PC-3 (cell line): ENCODE measurements around the gene CYB5R2. TPM values are rescaled to one million over a fixed set of nuclear protein-coding genes. Genes with fewer than 3 reads are reported as not detected.

ENCODE experiments used
- ATAC-seq: fragments of 200-7000 bp; cut with Tn5 transposase; 2 replicates; pipeline ENCODE4 v1.9.1; 2020; ENCODE audit warnings: mild to moderate bottlenecking, moderate library complexity
- BruUV-seq: library from RNA; stranded (reverse); fragments of 400-500 nt; replicated peaks from 2 replicates; lab custom pipeline; 2021; lab: Mats Ljungman, UMichigan
- CTCF ChIA-PET: fragments of 300-600 bp; sonication (Branson Sonifier 250); formaldehyde crosslinking; loops from one replicate; lab custom pipeline; 2022; ENCODE audit warnings: antibody characterized with exemption; lab: Charles Lee
- POLR2A ChIA-PET: fragments of 300-600 bp; sonication (Branson Sonifier 250); formaldehyde crosslinking; loops from one replicate; lab custom pipeline; 2022; ENCODE audit warnings: antibody characterized with exemption; ENCODE audit not compliant: unreplicated experiment; lab: Charles Lee
- DNase-seq: peaks from one replicate; pipeline ENCODE4 v3.0.0-alpha.2; 2015
- H2AFZ ChIP-seq: fragments of 300-600 bp; sonication (generic); 2 replicates; pipeline ENCODE4 v1.6.0; 2016; ENCODE audit warnings: antibody characterized with exemption, low read length
- H3F3A ChIP-seq: fragments of 300-600 bp; sonication (generic); one replicate; pipeline ENCODE4 v1.6.0; 2017; ENCODE audit warnings: antibody characterized with exemption, low read length, control low read depth, mild to moderate bottlenecking; ENCODE audit not compliant: unreplicated experiment
- H3K27ac ChIP-seq: fragments of 300-600 bp; sonication (generic); 2 replicates; pipeline ENCODE4 v1.5.1; 2016; ENCODE audit warnings: mild to moderate bottlenecking, low read length
- H3K27me3 ChIP-seq: fragments of 300-600 bp; sonication (generic); 2 replicates; pipeline ENCODE4 v1.6.1; 2016; ENCODE audit warnings: low read length, mixed read lengths
- H3K36me3 ChIP-seq: fragments of 300-600 bp; sonication (generic); 2 replicates; pipeline ENCODE4 v1.6.1; 2016; ENCODE audit warnings: low read depth, mixed run types, low read length, mixed read lengths
- H3K4me1 ChIP-seq: fragments of 300-600 bp; sonication (generic); 2 replicates; pipeline ENCODE4 v1.5.1; 2016; ENCODE audit warnings: low read length; ENCODE audit not compliant: insufficient read depth
- H3K4me2 ChIP-seq: fragments of 300-600 bp; sonication (generic); 2 replicates; pipeline ENCODE4 v1.6.0; 2016; ENCODE audit warnings: low read length
- H3K4me3 ChIP-seq: fragments of 300-600 bp; sonication (generic); 2 replicates; pipeline ENCODE4 v1.5.1; 2016; ENCODE audit warnings: mild to moderate bottlenecking, low read length, mixed read lengths
- H3K79me2 ChIP-seq: fragments of 300-600 bp; sonication (generic); 2 replicates; pipeline ENCODE4 v1.6.1; 2017; ENCODE audit warnings: low read length, mixed read lengths
- H3K9ac ChIP-seq: fragments of 300-600 bp; sonication (generic); 2 replicates; pipeline ENCODE4 v1.6.0; 2016; ENCODE audit warnings: mild to moderate bottlenecking, low read length
- H3K9me2 ChIP-seq: fragments of 300-600 bp; sonication (generic); replicated peaks from 2 replicates; pipeline ENCODE4 v1.6.1; 2016; ENCODE audit warnings: mixed run types, low read length, mixed read lengths
- H3K9me3 ChIP-seq: fragments of 300-600 bp; sonication (generic); 2 replicates; pipeline ENCODE4 v1.6.1; 2016; ENCODE audit warnings: low read length, mixed read lengths
- H4K20me1 ChIP-seq: fragments of 300-600 bp; sonication (generic); 2 replicates; pipeline ENCODE4 v1.6.1; 2016; ENCODE audit warnings: low read length, mixed read lengths
- EZH2 ChIP-seq: fragments of 300-600 bp; sonication (generic); IDR thresholded peaks from one replicate; pipeline ENCODE4 v1.6.1; 2017; ENCODE audit warnings: antibody characterized with exemption, mild to moderate bottlenecking, low read length; ENCODE audit not compliant: unreplicated experiment
- EZH2phosphoT487 ChIP-seq: fragments of 300-600 bp; sonication (generic); IDR thresholded peaks from 2 replicates; pipeline ENCODE4 v1.6.1; 2018; ENCODE audit warnings: mild to moderate bottlenecking, antibody characterized with exemption, low read length, borderline replicate concordance
- intact Hi-C: fragments of 100-400 bp; cut with micrococcal nuclease; formaldehyde crosslinking; loops from 2 replicates; pipeline ENCODE4 v1.9.0; 2023
- total RNA-seq: library from RNA; depleted of rRNA; stranded (reverse); fragments of >200 nt; gene quantifications from 2 replicates; pipeline ENCODE4 v1.2.3, GENCODE V29; 2014
- TF ChIP-seq, protein P1 (sequence below): fragments of 300-600 bp; sonication (generic); conservative IDR thresholded peaks from 2 replicates; pipeline ENCODE4 v1.5.1; 2017; ENCODE audit warnings: antibody characterized with exemption, low read depth, mild to moderate bottlenecking, low read length

The CYB5R2 gene
- total RNA-seq, 1 experiment from 2014 or later, result 5.4 TPM

DNA sequence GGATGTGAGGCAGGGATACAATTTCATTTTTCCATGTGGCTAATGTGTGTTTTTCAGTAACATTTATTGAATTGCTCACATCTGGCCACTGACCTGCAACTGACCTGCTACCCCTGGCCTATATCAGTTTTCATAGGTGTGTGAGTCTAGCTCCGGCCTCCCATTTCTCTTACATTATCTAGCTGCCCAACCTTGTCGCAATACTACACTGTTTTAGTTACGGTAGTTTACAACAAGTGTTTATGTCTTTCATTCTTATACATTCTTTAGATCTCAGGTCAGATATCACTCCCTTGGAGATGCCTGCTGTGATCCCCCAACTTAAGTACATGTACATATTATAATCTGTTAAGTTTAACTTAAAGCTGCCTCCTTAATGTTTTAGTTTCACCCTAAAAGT lies 2.3 kb upstream of the CYB5R2 start:
- Histone ChIP-seq H3K4me3 (no peak overlapping the region), H3K4me1 (peaks cover 30% of the 10 kb centered on the region), H3K9me3 (no peaks in the 10 kb centered on the region), H3K9ac (no peak overlapping the region), H3F3A (no peaks in the 10 kb centered on the region), H2AFZ (no peak overlapping the region), H3K79me2 (no peaks in the 10 kb centered on the region), H3K36me3 (no peaks in the 10 kb centered on the region), H3K27ac (peak overlapping the region; percentile 80; the same call in 1 of the 2 replicates), H3K4me2 (0 out of 2 replicates have a peak overlapping the region, but pooled peaks have one; percentile 18), H4K20me1 (no peaks in the 10 kb centered on the region), H3K27me3 (no peaks in the 10 kb centered on the region), H3K9me2 (no peaks in the 10 kb centered on the region)
- POLR2A ChIA-PET, result no interaction called here
- no TSS peak for BruUV-seq
- CTCF ChIA-PET, result no interaction called here
- intact Hi-C loops, result no loop called here
- TF ChIP-seq EZH2phosphoT487, result no peak
- TF ChIP-seq EZH2, result no peak
- DNase-seq (peak; percentile 12), ATAC-seq (no peak)

DNA sequence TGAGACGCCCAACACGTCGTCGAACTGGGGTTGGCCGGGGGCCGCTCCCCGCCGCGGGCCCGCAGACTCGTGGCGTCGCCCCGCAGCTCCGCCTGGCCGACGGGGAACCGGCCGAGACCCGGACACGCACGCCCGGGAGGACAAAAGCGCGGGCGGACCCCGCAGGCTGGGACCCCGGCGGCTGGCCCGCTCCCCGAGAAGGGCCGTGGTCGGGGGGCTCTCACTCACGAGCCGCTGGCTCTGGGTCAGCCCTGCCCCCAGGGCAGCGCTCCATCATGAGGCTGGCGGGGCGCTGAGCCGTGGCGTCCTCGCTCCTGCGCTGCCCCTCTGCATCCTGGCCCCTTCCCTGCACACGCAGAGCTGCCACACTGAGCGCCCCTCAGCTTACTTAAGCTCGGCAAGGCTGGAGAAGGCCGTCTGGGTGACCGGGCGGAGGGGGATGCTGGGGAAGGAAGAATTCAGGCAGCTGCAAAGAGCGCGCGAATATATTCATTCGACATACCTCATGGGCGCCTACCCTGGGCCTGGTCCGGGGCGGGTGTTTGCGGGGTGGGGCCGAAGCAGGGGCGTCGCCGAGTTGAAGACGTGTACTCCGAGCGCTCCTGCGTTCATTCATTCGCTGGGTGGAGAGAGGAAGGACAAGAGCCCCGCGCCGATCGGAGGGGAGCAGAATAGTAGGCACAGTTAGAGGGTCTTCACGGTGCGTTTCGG lies 579 bp upstream of the CYB5R2 start:
- Histone ChIP-seq H3K4me1 (peaks cover 30% of the 10 kb centered on the region), H3K27me3 (no peaks in the 10 kb centered on the region), H3K79me2 (no peaks in the 10 kb centered on the region), H3K4me3 (no peak overlapping the region), H3F3A (no peaks in the 10 kb centered on the region), H4K20me1 (no peaks in the 10 kb centered on the region), H3K9me2 (no peaks in the 10 kb centered on the region), H2AFZ (no peak overlapping the region), H3K4me2 (no peak overlapping the region), H3K27ac (no peak overlapping the region), H3K9me3 (no peaks in the 10 kb centered on the region), H3K36me3 (no peaks in the 10 kb centered on the region), H3K9ac (no peak overlapping the region)
- BruUV-seq, result no TSS peak
- intact Hi-C loops, result no loop called here
- POLR2A ChIA-PET, result no interaction called here
- TF ChIP-seq EZH2phosphoT487, result no peak
- TF ChIP-seq EZH2, result no peak
- ATAC-seq, result no peak
- no peak for DNase-seq
- CTCF ChIA-PET, result no interaction called here

DNA sequence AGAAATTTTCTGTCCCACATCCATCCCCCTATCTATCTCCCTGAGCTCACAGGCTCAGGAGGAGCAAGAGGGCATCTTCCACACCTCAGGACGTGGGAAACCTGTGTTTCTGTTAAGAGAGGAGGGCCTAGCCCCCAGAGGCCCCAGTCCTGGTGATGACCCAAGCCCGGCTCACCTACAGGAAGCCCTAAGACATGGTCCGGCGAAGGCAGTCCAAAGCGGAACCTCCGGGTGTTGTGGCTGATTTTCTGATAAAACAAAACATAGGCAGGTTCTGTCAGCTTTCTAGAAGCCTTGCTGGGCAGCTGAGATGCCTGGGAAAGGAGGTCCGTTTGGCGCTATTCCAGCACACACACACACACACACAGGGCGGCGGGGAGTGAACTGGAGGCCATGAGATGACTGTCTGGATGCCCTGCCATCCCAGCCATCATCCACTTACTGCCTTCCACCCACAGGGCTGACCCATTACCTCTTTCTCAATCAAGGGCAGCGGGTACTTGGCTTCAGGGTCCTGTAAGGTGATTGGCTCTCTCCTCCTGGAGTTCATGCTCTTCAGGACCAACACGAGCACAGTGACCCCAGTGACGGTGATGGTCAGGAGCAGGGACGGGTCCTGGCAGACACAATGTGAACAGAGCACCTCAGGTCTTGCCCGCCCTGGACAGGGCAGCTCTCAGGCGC lies 882 bp downstream of the CYB5R2 start:
- no peaks in the 10 kb centered on the region for H3K9me3 ChIP-seq
- H3K27ac ChIP-seq, result no peak overlapping the region; the same call in 1 of the 2 replicates
- no peaks in the 10 kb centered on the region for H4K20me1 ChIP-seq
- ChIA-PET CTCF (no interaction called here), POLR2A (no interaction called here)
- H3K4me1 ChIP-seq, result peaks cover 24% of the 10 kb centered on the region
- H3K4me2 ChIP-seq, result no peak overlapping the region
- no peaks in the 10 kb centered on the region for H3F3A ChIP-seq
- H3K79me2 ChIP-seq, result no peaks in the 10 kb centered on the region
- intact Hi-C loops, result no loop called here
- H3K9ac ChIP-seq, result no peak overlapping the region
- no peaks in the 10 kb centered on the region for H3K9me2 ChIP-seq
- no TSS peak for BruUV-seq
- TF ChIP-seq, protein P1, sequence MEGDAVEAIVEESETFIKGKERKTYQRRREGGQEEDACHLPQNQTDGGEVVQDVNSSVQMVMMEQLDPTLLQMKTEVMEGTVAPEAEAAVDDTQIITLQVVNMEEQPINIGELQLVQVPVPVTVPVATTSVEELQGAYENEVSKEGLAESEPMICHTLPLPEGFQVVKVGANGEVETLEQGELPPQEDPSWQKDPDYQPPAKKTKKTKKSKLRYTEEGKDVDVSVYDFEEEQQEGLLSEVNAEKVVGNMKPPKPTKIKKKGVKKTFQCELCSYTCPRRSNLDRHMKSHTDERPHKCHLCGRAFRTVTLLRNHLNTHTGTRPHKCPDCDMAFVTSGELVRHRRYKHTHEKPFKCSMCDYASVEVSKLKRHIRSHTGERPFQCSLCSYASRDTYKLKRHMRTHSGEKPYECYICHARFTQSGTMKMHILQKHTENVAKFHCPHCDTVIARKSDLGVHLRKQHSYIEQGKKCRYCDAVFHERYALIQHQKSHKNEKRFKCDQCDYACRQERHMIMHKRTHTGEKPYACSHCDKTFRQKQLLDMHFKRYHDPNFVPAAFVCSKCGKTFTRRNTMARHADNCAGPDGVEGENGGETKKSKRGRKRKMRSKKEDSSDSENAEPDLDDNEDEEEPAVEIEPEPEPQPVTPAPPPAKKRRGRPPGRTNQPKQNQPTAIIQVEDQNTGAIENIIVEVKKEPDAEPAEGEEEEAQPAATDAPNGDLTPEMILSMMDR, result no peak
- TF ChIP-seq EZH2, result no peak
- no peak for TF ChIP-seq EZH2phosphoT487
- no peak overlapping the region for H3K4me3 ChIP-seq
- H3K36me3 ChIP-seq, result no peaks in the 10 kb centered on the region
- ATAC-seq (no peak), DNase-seq (no peak)
- no peak overlapping the region for H2AFZ ChIP-seq
- no peaks in the 10 kb centered on the region for H3K27me3 ChIP-seq
